GM20000 (cell line): ENCODE results near the gene NR4A3.

Source experiments
- DNase-seq: peaks from one replicate; pipeline ENCODE4 v3.0.0; 2012; ENCODE audit warnings: low spot score
- CTCF ChIP-seq: IDR thresholded peaks from 2 replicates; pipeline ENCODE4 v1.5.1; 2012; ENCODE audit warnings: mild to moderate bottlenecking, control low read depth; ENCODE audit errors: extremely low read depth, missing control alignments

NR4A3 gene

GRCh38 chr9:99866398-99866797, 44.7 kb downstream of the NR4A3 start:
- no peak for TF ChIP-seq CTCF
- no peak for DNase-seq

- DNase-seq: no peak
- TF ChIP-seq CTCF: no peak
Observed at GRCh38 chr9:99867536-99867935, 45.9 kb downstream of the NR4A3 start.

- DNase-seq: no peak
- TF ChIP-seq CTCF: no peak
Observed at GRCh38 chr9:99867968-99868367, 46.3 kb downstream of the NR4A3 start.

GRCh38 chr9:99868845-99869244, 47.2 kb downstream of the NR4A3 start:
- DNase-seq: peak; percentile 33
- no peak for TF ChIP-seq CTCF

GRCh38 chr9:99870126-99870525, 48.4 kb downstream of the NR4A3 start:
- DNase-seq: no peak
- no peak for TF ChIP-seq CTCF

GRCh38 chr9:99873531-99873930, 51.8 kb downstream of the NR4A3 start:
- DNase-seq: no peak

GRCh38 chr9:99873943-99874584, 52.4 kb downstream of the NR4A3 start:
- no peak for DNase-seq
- no peak for TF ChIP-seq CTCF

More at GRCh38 chr9:99873531-99873930, 51.8 kb downstream of the NR4A3 start:
- TF ChIP-seq CTCF: no peak
